HepG2 (cell line): ENCODE data around the gene NBEA. TPM values are rescaled to one million over a fixed set of nuclear protein-coding genes. Genes with fewer than 3 reads are reported as not detected.

Experiments used
- ATAC-seq: fragments of 200-7000 bp; cut with Tn5 transposase; 3 replicates; pipeline ENCODE4 v1.9.1; 2020; ENCODE audit warnings: mild to moderate bottlenecking, moderate library complexity
- BruUV-seq: library from RNA; stranded (reverse); fragments of 400-500 nt; replicated peaks from 2 replicates; lab custom pipeline; 2021; lab: Mats Ljungman, UMichigan
- CTCF ChIA-PET: fragments of 300-600 bp; formaldehyde crosslinking; extraction: SDS; loops from one replicate; lab custom pipeline; 2021; ENCODE audit warnings: low total read pairs, inconsistent platforms, low intra/inter-chr PET ratio; lab: Yijun Ruan, JAX
- POLR2A ChIA-PET: fragments of 350-600 bp; sonication (Branson Sonifier 250); formaldehyde crosslinking; loops from one replicate; lab custom pipeline; 2020; ENCODE audit warnings: antibody characterized with exemption, inconsistent platforms; lab: Yijun Ruan, JAX
- DNase-seq: peaks from one replicate; pipeline ENCODE4 v3.0.0-alpha.2; 2015; ENCODE audit warnings: low spot score
- FAIRE-seq: peaks from 3 replicates; lab custom pipeline; 2011; peaks lifted over from hg19 to GRCh38; lab: Jason Lieb, UNC
- H2AFZ ChIP-seq: one replicate; pipeline ENCODE4 v1.6.1; 2011; ENCODE audit warnings: low read length, inconsistent platforms
- H3K27ac ChIP-seq: fragments of 300-600 bp; 3 replicates; pipeline ENCODE4 v1.8.0; 2011; ENCODE audit warnings: mixed run types, mild to moderate bottlenecking, mixed read lengths, low read length, inconsistent platforms; ENCODE audit not compliant: insufficient read depth; ENCODE audit errors: extremely low read length
- H3K27me3 ChIP-seq, 2 experiments: fragments of 200-600 bp in 1 of 2; 2 replicates in 1 of 2; 3 replicates in 1 of 2; pipeline versions ENCODE4 v1.6.0 to v1.8.0; 2011; ENCODE audit warnings: low read length in 2 of 2, mild to moderate bottlenecking in 2 of 2, moderate library complexity in 2 of 2, inconsistent platforms in 1 of 2; ENCODE audit not compliant: insufficient read depth in 2 of 2, control insufficient read depth in 1 of 2
- H3K36me3 ChIP-seq, 2 experiments: fragments of 200-600 bp in 1 of 2; replicated peaks in 1 of 2; 2 replicates in 1 of 2; 3 replicates in 1 of 2; pipeline versions ENCODE4 v1.5.1 to v1.8.0; 2011; ENCODE audit warnings: low read length in 2 of 2, inconsistent platforms in 1 of 2; ENCODE audit not compliant: insufficient read depth in 2 of 2, control insufficient read depth in 1 of 2
- H3K4me1 ChIP-seq: 2 replicates; pipeline ENCODE4 v1.5.1; 2012; ENCODE audit warnings: low read length, inconsistent platforms; ENCODE audit not compliant: insufficient read depth
- H3K4me2 ChIP-seq: 2 replicates; pipeline ENCODE4 v1.6.0; 2011; ENCODE audit warnings: low read depth, low read length, inconsistent platforms
- H3K4me3 ChIP-seq, 3 experiments: fragments of 200-600 bp in 1 of 3; sonication (generic), shearing (Covaris generic) in 1 of 3; replicated peaks in 1 of 3; 2 replicates each; pipeline ENCODE4 v1.5.1; 2011 to 2016; ENCODE audit warnings: low read length in 3 of 3, inconsistent platforms in 2 of 3, low read depth in 2 of 3, mild to moderate bottlenecking in 2 of 3, control low read depth in 1 of 3, mixed read lengths in 1 of 3; ENCODE audit not compliant: insufficient read depth in 1 of 3
- H3K79me2 ChIP-seq: one replicate; pipeline ENCODE4 v1.6.1; 2011; ENCODE audit warnings: low read length, inconsistent platforms; ENCODE audit not compliant: insufficient read depth
- H3K9ac ChIP-seq: 2 replicates; pipeline ENCODE4 v1.6.0; 2011; ENCODE audit warnings: mild to moderate bottlenecking, low read depth, low read length, inconsistent platforms; ENCODE audit not compliant: insufficient read depth
- H3K9me3 ChIP-seq: 2 replicates; pipeline ENCODE4 v1.5.1; 2012; ENCODE audit warnings: mild to moderate bottlenecking, low read length
- H4K20me1 ChIP-seq: 2 replicates; pipeline ENCODE4 v1.6.0; 2011; ENCODE audit warnings: inconsistent platforms, mild to moderate bottlenecking, low read length, moderate library complexity; ENCODE audit not compliant: insufficient read depth
- AGO1 ChIP-seq: fragments of 200-400 bp; formaldehyde crosslinking; IDR thresholded peaks from 2 replicates; pipeline ENCODE4 v1.6.1; 2017; ENCODE audit warnings: mild to moderate bottlenecking, low read depth, low read length, moderate library complexity; ENCODE audit not compliant: poor library complexity, severe bottlenecking
- ARHGAP35 ChIP-seq: sonication (generic); formaldehyde crosslinking; IDR thresholded peaks from 2 replicates; pipeline ENCODE4 v1.9.0; 2022; ENCODE audit warnings: mild to moderate bottlenecking, inconsistent platforms, moderate library complexity, missing genetic modification reagents, borderline replicate concordance
- ELF3 ChIP-seq: IDR thresholded peaks from 2 replicates; pipeline ENCODE4 v1.6.1; 2016; ENCODE audit warnings: missing genetic modification reagents, missing compliant biosample characterization
- GLI4 ChIP-seq: sonication (generic); formaldehyde crosslinking; IDR thresholded peaks from 2 replicates; pipeline ENCODE4 v1.5.1; 2020; ENCODE audit warnings: missing genetic modification reagents, mild to moderate bottlenecking, moderate library complexity, borderline replicate concordance
- KAT7 ChIP-seq: IDR thresholded peaks from 2 replicates; pipeline ENCODE4 v1.6.1; 2018; ENCODE audit warnings: borderline replicate concordance, missing compliant biosample characterization
- NRL ChIP-seq: sonication (generic); formaldehyde crosslinking; IDR thresholded peaks from 2 replicates; pipeline ENCODE4 v1.5.0; 2020; ENCODE audit warnings: missing genetic modification reagents, mild to moderate bottlenecking, moderate library complexity, borderline replicate concordance
- POLR2AphosphoS2 ChIP-seq: IDR thresholded peaks from 2 replicates; pipeline ENCODE4 v1.6.1; 2011; ENCODE audit warnings: low read depth, low read length, improper control_type of control experiment
- POLR2G ChIP-seq: fragments of 200-400 bp; formaldehyde crosslinking; IDR thresholded peaks from 2 replicates; pipeline ENCODE4 v1.6.1; 2018; ENCODE audit warnings: mild to moderate bottlenecking, low read depth, low read length, moderate library complexity
- RFX1 ChIP-seq: fragments of 450-650 bp; IDR thresholded peaks from 2 replicates; pipeline ENCODE4 v1.6.1; 2017
- RNF2 ChIP-seq: fragments of 450-650 bp; conservative IDR thresholded peaks from 2 replicates; pipeline ENCODE4 v1.6.1; 2016; ENCODE audit warnings: low read depth
- SNAPC2 ChIP-seq: sonication (generic); formaldehyde crosslinking; IDR thresholded peaks from 2 replicates; pipeline ENCODE4 v1.8.1; 2022; ENCODE audit warnings: mild to moderate bottlenecking, missing genetic modification reagents
- SOX5 ChIP-seq: IDR thresholded peaks from 2 replicates; pipeline ENCODE4 v1.6.1; 2016; ENCODE audit warnings: borderline replicate concordance
- ZBTB21 ChIP-seq: sonication (generic); formaldehyde crosslinking; IDR thresholded peaks from 2 replicates; pipeline ENCODE4 v1.4.0; 2020; ENCODE audit warnings: missing genetic modification reagents
- ZFYVE20 ChIP-seq: sonication (generic); formaldehyde crosslinking; IDR thresholded peaks from 2 replicates; pipeline ENCODE4 v1.8.0; 2023; ENCODE audit warnings: low read depth, mild to moderate bottlenecking, moderate library complexity, missing genetic modification reagents, borderline replicate concordance
- ZNF557 ChIP-seq: sonication (generic); formaldehyde crosslinking; IDR thresholded peaks from 2 replicates; pipeline ENCODE4 v1.4.0; 2020; ENCODE audit warnings: missing genetic modification reagents
- ZNF878 ChIP-seq: sonication (generic); formaldehyde crosslinking; IDR thresholded peaks from 2 replicates; pipeline ENCODE4 v1.8.1; 2023; ENCODE audit warnings: mild to moderate bottlenecking, missing genetic modification reagents, moderate library complexity
- WGBS: methylation state at CpG from one replicate; pipeline ENCODE4 v1.1.6; 2017; ENCODE audit warnings: low lambda C conversion rate; 5-methylcytosine and 5-hydroxymethylcytosine counted together
- in situ Hi-C: cut with HindIII; loops from 2 replicates; pipeline ENCODE4 v1.10.0; 2017; ENCODE audit warnings: low pct_unique_long_range_greater_than_20kb; ENCODE audit not compliant: extremely low pct_ligation_motif_present
- intact Hi-C: fragments of 100-400 bp; cut with micrococcal nuclease; formaldehyde crosslinking; loops from one replicate; pipeline ENCODE4 v1.10.0; 2022; ENCODE audit not compliant: unreplicated experiment
- polyA plus RNA-seq, 8 experiments: library from polyadenylated mRNA; depleted of rRNA in 3 of 8; stranded (reverse) in 7 of 8; unstranded in 1 of 8; fragments of >200 nt; fragmentation: Illumina TruSeq in 4 of 8; extraction: Trizol in 4 of 8; gene quantifications; 2 replicates each; pipeline versions ENCODE4 v1.2.1 to v1.2.3, GENCODE V29; 2011 to 2016; ENCODE audit warnings: low read depth in 4 of 8, missing spikeins in 1 of 8, mixed read lengths in 1 of 8; ENCODE audit not compliant: insufficient read depth in 1 of 8
- total RNA-seq, 5 experiments: library from RNA; depleted of rRNA; stranded (reverse); fragments of >200 nt; fragmentation: Illumina TruSeq; extraction: Trizol; gene quantifications; 2 replicates each; pipeline ENCODE4 v1.2.3, GENCODE V29; 2016; ENCODE audit warnings: low read depth in 1 of 5
- TF ChIP-seq, protein P1 (sequence below): sonication (generic); formaldehyde crosslinking; IDR thresholded peaks from 2 replicates; pipeline ENCODE4 v1.8.0; 2022; ENCODE audit warnings: missing genetic modification reagents, mild to moderate bottlenecking, moderate library complexity, borderline replicate concordance
- TF ChIP-seq, protein P2 (sequence below): sonication (generic); formaldehyde crosslinking; IDR thresholded peaks from 2 replicates; pipeline ENCODE4 v1.8.1; 2022; ENCODE audit warnings: low read depth, mild to moderate bottlenecking, missing genetic modification reagents

The NBEA gene
- total and polyA plus RNA-seq, 2 of the 13 experiments (the other 11 are each of a cell fraction or from before 2014, with no cell fraction given) = 2.7 to 2.8 TPM

DNA sequence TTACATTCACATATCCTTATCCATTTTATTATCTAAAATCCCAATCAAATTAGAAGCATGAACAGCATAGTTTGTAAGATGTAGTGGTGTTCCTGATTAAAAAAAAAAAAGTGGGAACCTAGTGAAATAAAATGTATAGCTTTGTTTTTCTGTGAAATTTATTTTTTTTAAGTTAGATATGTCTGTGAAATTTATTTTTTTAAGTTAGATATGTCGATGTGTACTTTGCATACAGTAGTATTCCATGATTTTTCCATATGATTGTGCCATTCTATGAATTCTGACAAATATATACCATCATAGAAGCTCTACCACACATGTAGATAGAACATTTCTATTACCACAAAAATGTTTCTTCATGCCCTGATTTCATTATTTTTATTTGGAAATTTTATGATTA is 540.5 kb downstream of the NBEA start (continued):
- TF ChIP-seq, protein P1, sequence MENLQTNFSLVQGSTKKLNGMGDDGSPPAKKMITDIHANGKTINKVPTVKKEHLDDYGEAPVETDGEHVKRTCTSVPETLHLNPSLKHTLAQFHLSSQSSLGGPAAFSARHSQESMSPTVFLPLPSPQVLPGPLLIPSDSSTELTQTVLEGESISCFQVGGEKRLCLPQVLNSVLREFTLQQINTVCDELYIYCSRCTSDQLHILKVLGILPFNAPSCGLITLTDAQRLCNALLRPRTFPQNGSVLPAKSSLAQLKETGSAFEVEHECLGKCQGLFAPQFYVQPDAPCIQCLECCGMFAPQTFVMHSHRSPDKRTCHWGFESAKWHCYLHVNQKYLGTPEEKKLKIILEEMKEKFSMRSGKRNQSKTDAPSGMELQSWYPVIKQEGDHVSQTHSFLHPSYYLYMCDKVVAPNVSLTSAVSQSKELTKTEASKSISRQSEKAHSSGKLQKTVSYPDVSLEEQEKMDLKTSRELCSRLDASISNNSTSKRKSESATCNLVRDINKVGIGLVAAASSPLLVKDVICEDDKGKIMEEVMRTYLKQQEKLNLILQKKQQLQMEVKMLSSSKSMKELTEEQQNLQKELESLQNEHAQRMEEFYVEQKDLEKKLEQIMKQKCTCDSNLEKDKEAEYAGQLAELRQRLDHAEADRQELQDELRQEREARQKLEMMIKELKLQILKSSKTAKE (CRISPR knock-in tag) = no peak
- TF ChIP-seq ARHGAP35 (CRISPR knock-in tag) = no peak
- TF ChIP-seq KAT7 = no peak

DNA sequence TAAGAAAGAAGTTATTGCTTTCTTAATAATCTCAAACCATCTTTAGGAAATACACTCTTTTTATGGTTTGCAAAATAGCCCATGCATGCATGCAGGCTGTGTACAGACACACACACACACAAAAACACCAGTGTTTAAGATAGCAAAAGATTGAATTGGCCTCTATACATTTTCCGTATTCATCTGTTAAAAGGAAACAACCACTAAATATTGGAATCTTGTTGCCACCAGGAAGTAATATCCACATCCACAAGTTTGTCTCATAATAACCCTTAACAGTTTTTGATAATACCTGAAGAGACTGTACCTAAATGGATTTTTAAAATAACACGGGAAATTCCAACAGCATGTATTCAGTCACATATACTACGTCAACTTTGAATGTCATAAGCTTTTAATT is 541.7 kb downstream of the NBEA start:
- POLR2A ChIA-PET = no interaction called here
- no peak overlapping the region for H3K4me2 ChIP-seq
- no peak for TF ChIP-seq AGO1
- TF ChIP-seq ZFYVE20 = no peak
- TF ChIP-seq ZNF557 (CRISPR knock-in tag) = no peak
- TF ChIP-seq ELF3 (CRISPR knock-in tag) = no peak
- no peak for TF ChIP-seq RNF2
- TF ChIP-seq POLR2G = no peak
- no peak for TF ChIP-seq NRL (CRISPR knock-in tag)
- no peak for TF ChIP-seq ZNF878 (CRISPR knock-in tag)
- TF ChIP-seq SNAPC2 (CRISPR knock-in tag) = no peak
- TF ChIP-seq, protein P2, sequence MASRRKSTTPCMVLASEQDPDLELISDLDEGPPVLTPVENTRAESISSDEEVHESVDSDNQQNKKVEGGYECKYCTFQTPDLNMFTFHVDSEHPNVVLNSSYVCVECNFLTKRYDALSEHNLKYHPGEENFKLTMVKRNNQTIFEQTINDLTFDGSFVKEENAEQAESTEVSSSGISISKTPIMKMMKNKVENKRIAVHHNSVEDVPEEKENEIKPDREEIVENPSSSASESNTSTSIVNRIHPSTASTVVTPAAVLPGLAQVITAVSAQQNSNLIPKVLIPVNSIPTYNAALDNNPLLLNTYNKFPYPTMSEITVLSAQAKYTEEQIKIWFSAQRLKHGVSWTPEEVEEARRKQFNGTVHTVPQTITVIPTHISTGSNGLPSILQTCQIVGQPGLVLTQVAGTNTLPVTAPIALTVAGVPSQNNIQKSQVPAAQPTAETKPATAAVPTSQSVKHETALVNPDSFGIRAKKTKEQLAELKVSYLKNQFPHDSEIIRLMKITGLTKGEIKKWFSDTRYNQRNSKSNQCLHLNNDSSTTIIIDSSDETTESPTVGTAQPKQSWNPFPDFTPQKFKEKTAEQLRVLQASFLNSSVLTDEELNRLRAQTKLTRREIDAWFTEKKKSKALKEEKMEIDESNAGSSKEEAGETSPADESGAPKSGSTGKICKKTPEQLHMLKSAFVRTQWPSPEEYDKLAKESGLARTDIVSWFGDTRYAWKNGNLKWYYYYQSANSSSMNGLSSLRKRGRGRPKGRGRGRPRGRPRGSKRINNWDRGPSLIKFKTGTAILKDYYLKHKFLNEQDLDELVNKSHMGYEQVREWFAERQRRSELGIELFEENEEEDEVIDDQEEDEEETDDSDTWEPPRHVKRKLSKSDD (CRISPR knock-in tag) = no peak
- TF ChIP-seq ZBTB21 (CRISPR knock-in tag) = no peak
- no peak for TF ChIP-seq SOX5 (CRISPR knock-in tag)
- no peak for TF ChIP-seq RFX1
- TF ChIP-seq POLR2AphosphoS2 = no peak
- TF ChIP-seq GLI4 (CRISPR knock-in tag) = no peak
- TF ChIP-seq, all 625 proteins: peak for 0
- Histone ChIP-seq H3K79me2 (no peaks in the 10 kb centered on the region), H3K9ac (no peak overlapping the region), H3K9me3 (no peaks in the 10 kb centered on the region), H3K27ac (no peak overlapping the region), H4K20me1 (no peaks in the 10 kb centered on the region), H2AFZ (no peak overlapping the region), H3K27me3 (no peaks in the 10 kb centered on the region), H3K36me3 (no peaks in the 10 kb centered on the region), H3K4me3 (no peak overlapping the region), H3K4me1 (no peaks in the 10 kb centered on the region)
- DNase-seq (no peak), ATAC-seq (no peak), FAIRE-seq (no peak)
- WGBS = 73% methylated on average over 3 of the region's 3 CpGs
- BruUV-seq = no TSS peak
- intact Hi-C loops (no loop called here), in situ Hi-C loops (no loop called here)
- CTCF ChIA-PET = no interaction called here
